Measurements from ENCODE around the gene PRKCB.

- TF ChIP-seq, protein P1, sequence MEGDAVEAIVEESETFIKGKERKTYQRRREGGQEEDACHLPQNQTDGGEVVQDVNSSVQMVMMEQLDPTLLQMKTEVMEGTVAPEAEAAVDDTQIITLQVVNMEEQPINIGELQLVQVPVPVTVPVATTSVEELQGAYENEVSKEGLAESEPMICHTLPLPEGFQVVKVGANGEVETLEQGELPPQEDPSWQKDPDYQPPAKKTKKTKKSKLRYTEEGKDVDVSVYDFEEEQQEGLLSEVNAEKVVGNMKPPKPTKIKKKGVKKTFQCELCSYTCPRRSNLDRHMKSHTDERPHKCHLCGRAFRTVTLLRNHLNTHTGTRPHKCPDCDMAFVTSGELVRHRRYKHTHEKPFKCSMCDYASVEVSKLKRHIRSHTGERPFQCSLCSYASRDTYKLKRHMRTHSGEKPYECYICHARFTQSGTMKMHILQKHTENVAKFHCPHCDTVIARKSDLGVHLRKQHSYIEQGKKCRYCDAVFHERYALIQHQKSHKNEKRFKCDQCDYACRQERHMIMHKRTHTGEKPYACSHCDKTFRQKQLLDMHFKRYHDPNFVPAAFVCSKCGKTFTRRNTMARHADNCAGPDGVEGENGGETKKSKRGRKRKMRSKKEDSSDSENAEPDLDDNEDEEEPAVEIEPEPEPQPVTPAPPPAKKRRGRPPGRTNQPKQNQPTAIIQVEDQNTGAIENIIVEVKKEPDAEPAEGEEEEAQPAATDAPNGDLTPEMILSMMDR (IDR thresholded peaks at IDR 0.05) = no peak
- TF ChIP-seq POLR2A (IDR thresholded peaks at IDR 0.05) = no peak
Observed at GRCh38 chr16:24174957-24175356, 339.2 kb downstream of the PRKCB start.

Measured in thyroid gland (tissue), 4 donors.